ENCODE results near the gene LIN7B. TPM values are rescaled to one million over a fixed set of nuclear protein-coding genes. Genes with fewer than 3 reads are reported as not detected.

The LIN7B gene
- total and polyA plus RNA-seq, 2 of the 13 experiments (the other 11 are each of a cell fraction or from before 2014, with no cell fraction given): 5.3 to 7.6 TPM

GRCh38 chr19:49119411-49120324 is 5.5 kb downstream of the LIN7B start, which contains the start of gene PPFIA3 (continued):
- peak; percentile 92 to 96 for TF ChIP-seq REST (IDR thresholded peaks at IDR 0.05; ENCODE audit: borderline replicate concordance in 1 of 2, low read depth in 1 of 2, low read length in 2 of 2)
- no peak for TF ChIP-seq CCDC6 (CRISPR knock-in tag; IDR thresholded peaks at IDR 0.05)
- TF ChIP-seq RFX5 (IDR thresholded peaks at IDR 0.05; ENCODE audit: low read depth, low read length): no peak
- no peak for TF ChIP-seq HDAC6 (IDR thresholded peaks at IDR 0.05; ENCODE audit: low read depth, low read length)
- peak; percentile 49; the same call in 1 of the 2 replicates for TF ChIP-seq ZNF280B (CRISPR knock-in tag; IDR thresholded peaks at IDR 0.05; ENCODE audit: borderline replicate concordance)
- no peak for TF ChIP-seq ZNF770 (CRISPR knock-in tag; IDR thresholded peaks at IDR 0.05)
- no peak for TF ChIP-seq ZNF34 (CRISPR knock-in tag; IDR thresholded peaks at IDR 0.05; ENCODE audit: borderline replicate concordance)
- TF ChIP-seq KLF12 (CRISPR knock-in tag; IDR thresholded peaks at IDR 0.05; ENCODE audit: borderline replicate concordance): 0 out of 2 replicates have a peak, but pooled peaks have one; percentile 49
- peak; percentile 83 for TF ChIP-seq ZNF331 (CRISPR knock-in tag; IDR thresholded peaks at IDR 0.05)
- peak; percentile 53; the same call in 1 of the 2 replicates for TF ChIP-seq KAT8 (CRISPR knock-in tag; IDR thresholded peaks at IDR 0.05)
- TF ChIP-seq ZFAT (CRISPR knock-in tag; conservative IDR thresholded peaks at IDR 0.05): no peak
- TF ChIP-seq ZBTB7A (CRISPR knock-in tag; IDR thresholded peaks at IDR 0.05): no peak
- TF ChIP-seq ZBTB37 (CRISPR knock-in tag; IDR thresholded peaks at IDR 0.05): no peak
- no peak; the same call in 1 of the 2 replicates for TF ChIP-seq NR0B2 (CRISPR knock-in tag; IDR thresholded peaks at IDR 0.05)
- TF ChIP-seq U2AF2 (IDR thresholded peaks at IDR 0.05; ENCODE audit: low read depth, low read length): no peak
- peak; percentile 44; the same call in 1 of the 2 replicates for TF ChIP-seq ZNF784 (CRISPR knock-in tag; IDR thresholded peaks at IDR 0.05; ENCODE audit: borderline replicate concordance)
- TF ChIP-seq ATF7-NPFF (CRISPR knock-in tag; IDR thresholded peaks at IDR 0.05; ENCODE audit: low read depth): peak; percentile 79; the same call in 1 of the 2 replicates

Measured in HepG2 (cell line).